CD4-positive, alpha-beta T cell treated with Interleukin-17A for 1 hour (primary cell): ENCODE measurements around the gene GRB10.
"Not testable (repeated sequence)": the region's sequence is repeated elsewhere in the genome, so short reads cannot be mapped to it uniquely, and the experiment has no call there.

Experiments used
- DNase-seq: peaks from one replicate; pipeline ENCODE4 v3.0.0-alpha.2; 2020

The GRB10 gene

GRCh38 chr7:50596484-50596883 lies 186.2 kb downstream of the GRB10 start:
- DNase-seq: no peak

- DNase-seq: peak; percentile 56
Measured at GRCh38 chr7:50595491-50596102, 187.1 kb downstream of the GRB10 start.

- no peak for DNase-seq
Measured at GRCh38 chr7:50594734-50595485, 187.8 kb downstream of the GRB10 start.

GRCh38 chr7:50594136-50594535 lies 188.6 kb downstream of the GRB10 start:
- no peak for DNase-seq

- no peak for DNase-seq
Measured at GRCh38 chr7:50592940-50593339, 189.8 kb downstream of the GRB10 start.

GRCh38 chr7:50591480-50592438 lies 190.9 kb downstream of the GRB10 start:
- DNase-seq: no peak

- DNase-seq: no peak
Measured at GRCh38 chr7:50591098-50591479, 191.6 kb downstream of the GRB10 start.

- DNase-seq: no peak
Measured at GRCh38 chr7:50590535-50590934, 192.2 kb downstream of the GRB10 start.

GRCh38 chr7:50589364-50589763 lies 193.3 kb downstream of the GRB10 start:
- DNase-seq: no peak

- DNase-seq: no peak
Measured at GRCh38 chr7:50588937-50589336, 193.8 kb downstream of the GRB10 start.

GRCh38 chr7:50587737-50588136 lies 195.0 kb downstream of the GRB10 start:
- no peak for DNase-seq

GRCh38 chr7:50584793-50585408 lies 197.8 kb downstream of the GRB10 start:
- DNase-seq: no peak

GRCh38 chr7:50584386-50584785 lies 198.3 kb downstream of the GRB10 start:
- no peak for DNase-seq

- not testable (repeated sequence) for DNase-seq
Measured at GRCh38 chr7:50583295-50583694, 199.4 kb downstream of the GRB10 start.

GRCh38 chr7:50582271-50582670 lies 200.4 kb downstream of the GRB10 start:
- DNase-seq: not testable (repeated sequence)

- DNase-seq: not testable (repeated sequence)
Measured at GRCh38 chr7:50580666-50581065, 202.0 kb downstream of the GRB10 start.

GRCh38 chr7:50580057-50580456 lies 202.6 kb downstream of the GRB10 start:
- DNase-seq: no peak

GRCh38 chr7:50578105-50578504 lies 204.6 kb downstream of the GRB10 start:
- not testable (repeated sequence) for DNase-seq

- no peak for DNase-seq
Measured at GRCh38 chr7:50577569-50577968, 205.1 kb downstream of the GRB10 start.

- not testable (repeated sequence) for DNase-seq
Measured at GRCh38 chr7:50576388-50576787, 206.3 kb downstream of the GRB10 start.

GRCh38 chr7:50567715-50568261 lies 214.9 kb downstream of the GRB10 start:
- no peak for DNase-seq

- DNase-seq: no peak
Measured at GRCh38 chr7:50565977-50566376, 216.7 kb downstream of the GRB10 start.

- DNase-seq: no peak
Measured at GRCh38 chr7:50565559-50565916, 217.2 kb downstream of the GRB10 start.
